ENCODE results near the gene MS4A8.
A peak's percentile ranks its signal among the peaks of the same experiment; 100 is the strongest.
"Not testable (repeated sequence)": the region's sequence is repeated elsewhere in the genome, so short reads cannot be mapped to it uniquely, and the experiment has no call there.

Gene MS4A8

DNA sequence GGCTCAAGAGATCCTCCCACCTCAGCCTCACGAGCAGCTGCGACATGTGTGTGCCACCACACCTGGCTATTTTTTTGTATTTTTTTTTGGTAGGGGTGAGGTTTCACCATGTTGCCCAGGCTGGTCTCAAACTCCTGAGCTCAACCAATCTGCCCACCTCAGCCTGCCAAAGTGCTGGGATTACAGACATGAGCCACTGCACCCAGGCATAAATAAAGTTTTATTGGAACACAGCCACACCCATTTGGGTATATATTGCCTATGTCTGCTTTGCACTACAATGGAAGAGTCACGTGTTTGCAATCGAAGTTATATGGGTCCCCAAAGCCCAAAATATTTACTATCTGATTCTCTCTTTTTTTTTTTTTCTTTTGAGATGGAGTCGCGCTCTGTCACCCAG lies 55.5 kb downstream of the MS4A8 start:
- Histone ChIP-seq H3K4me3 (ENCODE audit: low read length) (no peak overlapping the region), H3K9ac (ENCODE audit: low read length) (no peak overlapping the region), H3K27ac (ENCODE audit: low read depth, low read length) (no peak overlapping the region), H2BK5ac (ENCODE audit: low read length) (no peak overlapping the region), H2AK5ac (ENCODE audit: low read length) (no peak overlapping the region), H3K56ac (ENCODE audit: low read length) (no peak overlapping the region), H3K79me2 (ENCODE audit: control insufficient read depth, insufficient read depth, low read length) (no peaks in the 10 kb centered on the region), H3K23ac (ENCODE audit: low read length) (no peak overlapping the region), H2BK15ac (replicated peaks; ENCODE audit: low read depth) (no peak overlapping the region), H4K8ac (ENCODE audit: low read depth, low read length) (no peak overlapping the region), H2BK120ac (ENCODE audit: low read depth, low read length) (no peak overlapping the region), H3K4ac (ENCODE audit: low read depth, low read length) (no peak overlapping the region), H3K4me2 (ENCODE audit: low read length) (no peak overlapping the region), H3K4me1 (ENCODE audit: control insufficient read depth, low read depth, low read length) (no peaks in the 10 kb centered on the region), H4K5ac (ENCODE audit: low read length) (no peak overlapping the region), H3K79me1 (ENCODE audit: low read length) (no peaks in the 10 kb centered on the region), H3K18ac (ENCODE audit: low read length) (no peak overlapping the region), H3K36me3 (ENCODE audit: control insufficient read depth, insufficient read depth, low read length) (no peaks in the 10 kb centered on the region), H3K27me3 (ENCODE audit: insufficient read depth, low read length, poor library complexity) (no peaks in the 10 kb centered on the region)
- no peak for DNase-seq
- WGBS (ENCODE audit: extremely low coverage, insufficient coverage, low lambda C conversion rate) = no CpG with 5 or more reads among the region's 6 CpGs

- no peak within 1 kb of the TSS for H3K9ac ChIP-seq (ENCODE audit: low read length)
- no peak within 1 kb of the TSS for H2AK5ac ChIP-seq (ENCODE audit: low read length)
- no peak within 1 kb of the TSS for H3K18ac ChIP-seq (ENCODE audit: low read length)
- H4K5ac ChIP-seq (ENCODE audit: low read length) = no peak within 1 kb of the TSS
- no peaks in the 10 kb centered on the region for H3K4me1 ChIP-seq (ENCODE audit: control insufficient read depth, low read depth, low read length)
- H3K23ac ChIP-seq (ENCODE audit: low read length) = no peak within 1 kb of the TSS
- no peak within 1 kb of the TSS for H3K4me3 ChIP-seq (ENCODE audit: low read length)
- no peak within 1 kb of the TSS for H2BK5ac ChIP-seq (ENCODE audit: low read length)
- no peak within 1 kb of the TSS for H3K4me2 ChIP-seq (ENCODE audit: low read length)
- H3K27me3 ChIP-seq (ENCODE audit: insufficient read depth, low read length, poor library complexity) = no peaks in the 10 kb centered on the region
- H2BK15ac ChIP-seq (replicated peaks; ENCODE audit: low read depth) = no peak within 1 kb of the TSS
- H3K79me1 ChIP-seq (ENCODE audit: low read length) = no peaks in the 10 kb centered on the region
- no peaks in the 10 kb centered on the region for H3K36me3 ChIP-seq (ENCODE audit: control insufficient read depth, insufficient read depth, low read length)
- no peaks in the 10 kb centered on the region for H3K79me2 ChIP-seq (ENCODE audit: control insufficient read depth, insufficient read depth, low read length)
- no peak within 1 kb of the TSS for H3K27ac ChIP-seq (ENCODE audit: low read depth, low read length)
- H2BK120ac ChIP-seq (ENCODE audit: low read depth, low read length) = no peak within 1 kb of the TSS
- H4K8ac ChIP-seq (ENCODE audit: low read depth, low read length) = no peak within 1 kb of the TSS
- no CpG with 5 or more reads among the region's 14 CpGs for WGBS (ENCODE audit: extremely low coverage, insufficient coverage, low lambda C conversion rate)
- DNase-seq = peak; percentile 81
- H3K56ac ChIP-seq (ENCODE audit: low read length) = no peak within 1 kb of the TSS
- H3K4ac ChIP-seq (ENCODE audit: low read depth, low read length) = no peak within 1 kb of the TSS
Measured at GRCh38 chr11:60756307-60757032, 57.1 kb downstream of the MS4A8 start, which contains the start of gene MS4A15. Gene MS4A15 (plus strand): TSS chr11:60756867. CDS start chr11:60763734, 6,867 bp downstream.

DNA sequence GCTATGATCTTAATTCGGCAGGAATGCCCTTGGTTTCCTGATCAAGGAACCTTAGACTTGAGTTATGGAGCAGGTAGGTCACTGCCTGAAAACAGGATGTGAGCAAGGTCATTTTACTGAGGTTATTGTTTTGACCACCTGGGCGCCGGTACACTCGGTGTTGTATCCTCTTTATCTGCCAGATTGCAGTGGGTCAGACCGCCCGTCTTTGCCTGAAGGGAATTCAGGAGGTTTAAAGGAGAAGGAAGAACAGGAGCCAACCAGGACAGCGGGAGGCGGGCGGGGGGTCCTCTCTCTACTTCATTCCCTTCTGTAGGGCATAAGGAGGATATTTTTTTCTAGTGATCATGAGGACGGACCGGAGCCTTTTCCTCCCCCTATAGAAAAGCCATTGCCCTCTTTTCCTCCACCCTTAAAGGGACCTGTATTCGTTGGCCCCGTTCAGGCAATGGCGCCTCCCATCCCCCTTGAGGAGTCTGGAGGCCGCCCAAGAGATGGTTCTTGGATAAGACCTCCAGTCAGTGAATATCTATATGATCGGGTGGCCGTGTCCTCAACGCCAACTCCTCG lies 57.9 kb downstream of the MS4A8 start:
- no peaks in the 10 kb centered on the region for H3K36me3 ChIP-seq (ENCODE audit: control insufficient read depth, insufficient read depth, low read length)
- no peaks in the 10 kb centered on the region for H3K79me2 ChIP-seq (ENCODE audit: control insufficient read depth, insufficient read depth, low read length)
- WGBS (ENCODE audit: extremely low coverage, insufficient coverage, low lambda C conversion rate) = no CpG with 5 or more reads among the region's 19 CpGs
- H3K27ac ChIP-seq (ENCODE audit: low read depth, low read length) = no peak overlapping the region
- no peaks in the 10 kb centered on the region for H3K27me3 ChIP-seq (ENCODE audit: insufficient read depth, low read length, poor library complexity)
- no peak overlapping the region for H3K56ac ChIP-seq (ENCODE audit: low read length)
- no peak overlapping the region for H3K23ac ChIP-seq (ENCODE audit: low read length)
- no peak overlapping the region for H3K4me3 ChIP-seq (ENCODE audit: low read length)
- H3K79me1 ChIP-seq (ENCODE audit: low read length) = no peaks in the 10 kb centered on the region
- no peak overlapping the region for H3K18ac ChIP-seq (ENCODE audit: low read length)
- H2AK5ac ChIP-seq (ENCODE audit: low read length) = no peak overlapping the region
- H2BK120ac ChIP-seq (ENCODE audit: low read depth, low read length) = no peak overlapping the region
- H3K9ac ChIP-seq (ENCODE audit: low read length) = no peak overlapping the region
- no peak overlapping the region for H3K4ac ChIP-seq (ENCODE audit: low read depth, low read length)
- H2BK15ac ChIP-seq (replicated peaks; ENCODE audit: low read depth) = no peak overlapping the region
- no peaks in the 10 kb centered on the region for H3K4me1 ChIP-seq (ENCODE audit: control insufficient read depth, low read depth, low read length)
- H2BK5ac ChIP-seq (ENCODE audit: low read length) = no peak overlapping the region
- H3K4me2 ChIP-seq (ENCODE audit: low read length) = no peak overlapping the region
- DNase-seq = no peak
- H4K8ac ChIP-seq (ENCODE audit: low read depth, low read length) = no peak overlapping the region
- no peak overlapping the region for H4K5ac ChIP-seq (ENCODE audit: low read length)

- not testable (repeated sequence) for H3K79me1 ChIP-seq (ENCODE audit: low read length); H2BK120ac ChIP-seq (ENCODE audit: low read depth, low read length); H2BK5ac ChIP-seq (ENCODE audit: low read length); H4K8ac ChIP-seq (ENCODE audit: low read depth, low read length); H3K79me2 ChIP-seq (ENCODE audit: control insufficient read depth, insufficient read depth, low read length); H3K4me1 ChIP-seq (ENCODE audit: control insufficient read depth, low read depth, low read length); H4K5ac ChIP-seq (ENCODE audit: low read length); H3K56ac ChIP-seq (ENCODE audit: low read length); H3K36me3 ChIP-seq (ENCODE audit: control insufficient read depth, insufficient read depth, low read length); DNase-seq; H3K9ac ChIP-seq (ENCODE audit: low read length); H2BK15ac ChIP-seq (replicated peaks; ENCODE audit: low read depth); H3K4me2 ChIP-seq (ENCODE audit: low read length); H3K4me3 ChIP-seq (ENCODE audit: low read length); H3K18ac ChIP-seq (ENCODE audit: low read length); H3K23ac ChIP-seq (ENCODE audit: low read length); H3K27ac ChIP-seq (ENCODE audit: low read depth, low read length); H3K4ac ChIP-seq (ENCODE audit: low read depth, low read length); H3K27me3 ChIP-seq (ENCODE audit: insufficient read depth, low read length, poor library complexity); H2AK5ac ChIP-seq (ENCODE audit: low read length)
- no CpG with 5 or more reads among the region's 4 CpGs for WGBS (ENCODE audit: extremely low coverage, insufficient coverage, low lambda C conversion rate)
Measured at GRCh38 chr11:60758671-60759070, 59.3 kb downstream of the MS4A8 start.

GRCh38 chr11:60759438-60760225 lies 60.2 kb downstream of the MS4A8 start:
- H3K23ac ChIP-seq (ENCODE audit: low read length); H2BK120ac ChIP-seq (ENCODE audit: low read depth, low read length); H2BK15ac ChIP-seq (replicated peaks; ENCODE audit: low read depth); H3K27ac ChIP-seq (ENCODE audit: low read depth, low read length); H3K4ac ChIP-seq (ENCODE audit: low read depth, low read length); H4K5ac ChIP-seq (ENCODE audit: low read length); H4K8ac ChIP-seq (ENCODE audit: low read depth, low read length); H3K27me3 ChIP-seq (ENCODE audit: insufficient read depth, low read length, poor library complexity); H3K18ac ChIP-seq (ENCODE audit: low read length); H3K4me1 ChIP-seq (ENCODE audit: control insufficient read depth, low read depth, low read length); H3K4me2 ChIP-seq (ENCODE audit: low read length); H3K56ac ChIP-seq (ENCODE audit: low read length); H2AK5ac ChIP-seq (ENCODE audit: low read length); H3K79me2 ChIP-seq (ENCODE audit: control insufficient read depth, insufficient read depth, low read length); H3K9ac ChIP-seq (ENCODE audit: low read length); H3K79me1 ChIP-seq (ENCODE audit: low read length); H3K4me3 ChIP-seq (ENCODE audit: low read length); H3K36me3 ChIP-seq (ENCODE audit: control insufficient read depth, insufficient read depth, low read length); H2BK5ac ChIP-seq (ENCODE audit: low read length): not testable (repeated sequence)
- no CpG with 5 or more reads among the region's 22 CpGs for WGBS (ENCODE audit: extremely low coverage, insufficient coverage, low lambda C conversion rate)
- DNase-seq = peak; percentile 32
